ENCODE results near the gene TRAPPC5. TPM values are rescaled to one million over a fixed set of nuclear protein-coding genes. Genes with fewer than 3 reads are reported as not detected.

The TRAPPC5 gene
- total RNA-seq, 1 experiment from 2014 or later: 77.4 TPM

- Histone ChIP-seq H3T11ph (ENCODE audit: low read length) (no peak overlapping the region), H2BK5ac (ENCODE audit: insufficient read length, low read length) (no peak overlapping the region), H2AK5ac (ENCODE audit: insufficient read length, low read length) (no peak overlapping the region), H3K4me1 (ENCODE audit: insufficient read depth, low read length) (no peaks in the 10 kb centered on the region; the same call in 1 of the 2 replicates), H3K27me3 (ENCODE audit: insufficient read depth, low read length) (no peaks in the 10 kb centered on the region), H2BK120ac (ENCODE audit: low read depth, low read length, poor library complexity, severe bottlenecking) (no peak overlapping the region), H2BK20ac (ENCODE audit: low read depth, low read length, poor library complexity, severe bottlenecking) (no peak overlapping the region), H3K56ac (ENCODE audit: insufficient read length, low read depth, low read length) (no peak overlapping the region), H3K14ac (ENCODE audit: insufficient read depth, low read length) (peak overlapping the region; percentile 63; the same call in 1 of the 2 replicates), H3K27ac (ENCODE audit: insufficient read length, low read depth, low read length) (no peak overlapping the region), H3K9ac (ENCODE audit: extremely low read depth, insufficient read length, low read length) (no peak overlapping the region), H4K20me1 (ENCODE audit: control insufficient read depth, insufficient read depth, insufficient read length) (no peaks in the 10 kb centered on the region), H2AFZ (ENCODE audit: low read length) (no peak overlapping the region), H3K79me2 (ENCODE audit: insufficient read depth, low read length) (no peaks in the 10 kb centered on the region), H3K23me2 (ENCODE audit: insufficient read length, low read depth, low read length, poor library complexity, severe bottlenecking) (no peaks in the 10 kb centered on the region), H3K79me1 (ENCODE audit: insufficient read depth, low read depth, low read length, poor library complexity, severe bottlenecking) (no peaks in the 10 kb centered on the region), H3K4me2 (ENCODE audit: insufficient read depth, insufficient read length, low read length) (no peak overlapping the region), H4K8ac (replicated peaks; ENCODE audit: insufficient read length, low read depth, low read length) (no peak overlapping the region), H3K23ac (ENCODE audit: insufficient read length, low read depth, low read length) (no peak overlapping the region), H4K5ac (ENCODE audit: insufficient read length, low read depth, low read length) (no peak overlapping the region), H3K4ac (ENCODE audit: low read depth, low read length) (no peak overlapping the region), H2BK15ac (ENCODE audit: low read depth, low read length) (no peak overlapping the region), H3K9me3 (ENCODE audit: control insufficient read depth, low read depth, low read length) (no peaks in the 10 kb centered on the region), H4K91ac (ENCODE audit: insufficient read length, low read depth, low read length) (no peak overlapping the region), H3K18ac (ENCODE audit: insufficient read length, low read depth, low read length) (no peak overlapping the region), H2BK12ac (ENCODE audit: insufficient read length, low read depth, low read length) (no peak overlapping the region)
- Mint-ChIP-seq H3K27me3 (ENCODE audit: low read depth) (peaks cover 66% of the 10 kb centered on the region), H3K36me3 (ENCODE audit: insufficient read depth in 1 of 3, low read depth in 3 of 3) (no peaks in the 10 kb centered on the region; a peak in 1 of 7 replicates), H3K4me3 (no peak overlapping the region), H3K27ac (no peak overlapping the region; a peak in 1 of 7 replicates), H3K9me3 (no peaks in the 10 kb centered on the region), H3K4me1 (peaks cover 8 to 28% of the 10 kb centered on the region in 2 experiments)
- TF ChIP-seq CTCF (conservative IDR thresholded peaks at IDR 0.05): no peak
- DNase-seq: no peak
- WGBS (ENCODE audit: extremely low coverage, insufficient read length, low lambda C conversion rate): no CpG with 5 or more reads among the region's 2 CpGs
Measured at GRCh38 chr19:7699003-7699402, 18.4 kb downstream of the TRAPPC5 start.

Measured in H9 (cell line).